Liver (tissue), 9 donors: Measurements from ENCODE around the gene ITGA4. TPM values are rescaled to one million over a fixed set of nuclear protein-coding genes. Genes with fewer than 3 reads are reported as not detected.

Experiments
- DNase-seq: peaks from one replicate; pipeline ENCODE4 v3.0.0-alpha.2; 2017; ENCODE audit warnings: low spot score
- H3K27ac ChIP-seq, 2 donors: one replicate each; pipeline ENCODE4 v1.7.0; 2013; ENCODE audit warnings: inconsistent platforms in 2 of 2, low read length in 2 of 2, control low read depth in 1 of 2, low read depth in 1 of 2, mild to moderate bottlenecking in 1 of 2
- H3K27me3 ChIP-seq, 4 donors: one replicate each; pipeline versions ENCODE4 v1.6.1 to v1.7.0; 2013; ENCODE audit warnings: low read length in 3 of 4, inconsistent platforms in 1 of 4, mild to moderate bottlenecking in 1 of 4, moderate library complexity in 1 of 4; ENCODE audit not compliant: control insufficient read depth in 4 of 4, insufficient read depth in 4 of 4
- H3K36me3 ChIP-seq, 4 donors: one replicate each; pipeline versions ENCODE4 v1.6.1 to v1.7.0; 2013; ENCODE audit warnings: low read length in 3 of 4, mild to moderate bottlenecking in 3 of 4, low read depth in 1 of 4, moderate library complexity in 1 of 4; ENCODE audit not compliant: control insufficient read depth in 4 of 4, insufficient read depth in 3 of 4
- H3K4me1 ChIP-seq, 4 donors: one replicate each; pipeline versions ENCODE4 v1.6.1 to v1.7.0; 2013; ENCODE audit warnings: low read length in 3 of 4, mild to moderate bottlenecking in 3 of 4, moderate library complexity in 1 of 4; ENCODE audit not compliant: control insufficient read depth in 4 of 4, insufficient read depth in 4 of 4
- H3K4me3 ChIP-seq, 3 donors: one replicate each; pipeline versions ENCODE4 v1.6.1 to v1.7.0; 2013; ENCODE audit warnings: low read length in 3 of 3, control low read depth in 1 of 3, low read depth in 1 of 3, mild to moderate bottlenecking in 1 of 3
- H3K9ac ChIP-seq, 2 donors: one replicate each; pipeline ENCODE4 v1.7.0; 2013; ENCODE audit warnings: low read length in 2 of 2, mild to moderate bottlenecking in 2 of 2, moderate library complexity in 2 of 2, control low read depth in 1 of 2, low read depth in 1 of 2
- H3K9me3 ChIP-seq, 4 donors: one replicate each; pipeline versions ENCODE4 v1.6.1 to v1.7.0; 2013; ENCODE audit warnings: low read length in 3 of 4; ENCODE audit not compliant: control insufficient read depth in 4 of 4
- FOXA1 ChIP-seq: IDR thresholded peaks from 2 replicates; pipeline ENCODE4 v1.6.1; 2016; ENCODE audit warnings: antibody characterized with exemption
- GABPA ChIP-seq, 2 donors: IDR thresholded peaks in 1 of 2; conservative IDR thresholded peaks in 1 of 2; 2 replicates each; pipeline ENCODE4 v1.6.1; 2016; ENCODE audit warnings: antibody characterized with exemption in 2 of 2, mild to moderate bottlenecking in 1 of 2, moderate library complexity in 1 of 2
- JUND ChIP-seq, 2 donors: IDR thresholded peaks; 2 replicates each; pipeline ENCODE4 v1.6.1; 2016; ENCODE audit warnings: antibody characterized with exemption in 2 of 2
- MAX ChIP-seq: IDR thresholded peaks from 2 replicates; pipeline ENCODE4 v1.6.1; 2016; ENCODE audit warnings: antibody characterized with exemption
- NR2F2 ChIP-seq: IDR thresholded peaks from 2 replicates; pipeline ENCODE4 v1.6.1; 2016; ENCODE audit warnings: antibody characterized with exemption
- RAD21 ChIP-seq, 2 donors: IDR thresholded peaks; 2 replicates each; pipeline ENCODE4 v1.6.1; 2016; ENCODE audit warnings: antibody characterized with exemption in 2 of 2, mild to moderate bottlenecking in 2 of 2
- RXRA ChIP-seq, 2 donors: IDR thresholded peaks; 2 replicates each; pipeline ENCODE4 v1.6.1; 2017 to 2018; ENCODE audit warnings: antibody characterized with exemption in 2 of 2, mild to moderate bottlenecking in 1 of 2
- SP1 ChIP-seq: IDR thresholded peaks from 2 replicates; pipeline ENCODE4 v1.6.1; 2018; ENCODE audit warnings: antibody characterized with exemption, mild to moderate bottlenecking
- TAF1 ChIP-seq: conservative IDR thresholded peaks from 2 replicates; pipeline ENCODE4 v1.6.1; 2016; ENCODE audit warnings: antibody characterized with exemption, mild to moderate bottlenecking
- WGBS: extraction: QIAGEN DNeasy Blood & Tissue Kit; methylation state at CpG from one replicate; pipeline ENCODE4 v1.1.7; 2013; 5-methylcytosine and 5-hydroxymethylcytosine counted together
- polyA plus RNA-seq, 2 donors: library from polyadenylated mRNA; stranded (reverse) in 1 of 2; unstranded in 1 of 2; fragments of 200-250 nt in 1 of 2; fragments of >200 nt in 1 of 2; fragmentation: Nextera tagmentation in 1 of 2; extraction: Ambion mirVana in 1 of 2; gene quantifications; one replicate each; pipeline versions ENCODE4 v1.2.1 to v1.2.3, GENCODE V29; 2013 to 2015
- total RNA-seq, 2 donors: library from RNA; depleted of rRNA; stranded (reverse); fragments of >200 nt; gene quantifications; one replicate each; pipeline ENCODE4 v1.2.3, GENCODE V29; 2014
- TF ChIP-seq, protein P1 (sequence below): IDR thresholded peaks from 2 replicates; pipeline ENCODE4 v1.6.1; 2016; ENCODE audit warnings: antibody characterized with exemption, mild to moderate bottlenecking
- TF ChIP-seq, protein P2 (sequence below): IDR thresholded peaks from 2 replicates; pipeline ENCODE4 v1.6.1; 2016; ENCODE audit warnings: antibody characterized with exemption
- donor health status: healthy.
- donor health status: healthy.
- donor health status: healthy.
- donor health status: healthy.
- donor health status: healthy.

ITGA4 gene
- total and polyA plus RNA-seq, 4 donors = 1.6 to 142 (median 4.1) TPM

DNA sequence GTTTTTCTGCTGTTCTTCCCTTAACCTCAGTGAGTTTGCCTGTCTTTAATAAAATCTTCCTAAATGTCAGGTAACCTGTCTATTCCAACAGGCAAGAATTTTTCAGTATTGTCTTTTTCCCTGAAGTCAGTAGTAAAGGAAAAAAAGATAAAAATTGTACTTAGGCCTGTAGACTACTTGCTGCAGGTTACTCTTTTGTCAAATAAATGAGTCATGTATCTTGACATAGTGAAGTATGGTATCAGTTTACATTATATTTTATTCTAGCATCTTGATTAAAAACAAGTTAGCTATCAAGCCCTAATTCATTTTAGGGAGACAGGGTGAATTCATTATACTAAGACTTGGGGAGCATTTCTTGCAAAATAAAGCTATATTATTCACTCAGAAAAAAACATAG is 59.8 kb downstream of the ITGA4 start:
- H3K36me3 ChIP-seq = no peaks in the 10 kb centered on the region
- no peak overlapping the region for H3K9ac ChIP-seq
- no peaks in the 10 kb centered on the region for H3K4me1 ChIP-seq
- DNase-seq = no peak
- no peaks in the 10 kb centered on the region for H3K9me3 ChIP-seq
- H3K27me3 ChIP-seq = no peaks in the 10 kb centered on the region
- TF ChIP-seq RXRA (IDR thresholded peaks at IDR 0.05) = no peak
- TF ChIP-seq, protein P1, sequence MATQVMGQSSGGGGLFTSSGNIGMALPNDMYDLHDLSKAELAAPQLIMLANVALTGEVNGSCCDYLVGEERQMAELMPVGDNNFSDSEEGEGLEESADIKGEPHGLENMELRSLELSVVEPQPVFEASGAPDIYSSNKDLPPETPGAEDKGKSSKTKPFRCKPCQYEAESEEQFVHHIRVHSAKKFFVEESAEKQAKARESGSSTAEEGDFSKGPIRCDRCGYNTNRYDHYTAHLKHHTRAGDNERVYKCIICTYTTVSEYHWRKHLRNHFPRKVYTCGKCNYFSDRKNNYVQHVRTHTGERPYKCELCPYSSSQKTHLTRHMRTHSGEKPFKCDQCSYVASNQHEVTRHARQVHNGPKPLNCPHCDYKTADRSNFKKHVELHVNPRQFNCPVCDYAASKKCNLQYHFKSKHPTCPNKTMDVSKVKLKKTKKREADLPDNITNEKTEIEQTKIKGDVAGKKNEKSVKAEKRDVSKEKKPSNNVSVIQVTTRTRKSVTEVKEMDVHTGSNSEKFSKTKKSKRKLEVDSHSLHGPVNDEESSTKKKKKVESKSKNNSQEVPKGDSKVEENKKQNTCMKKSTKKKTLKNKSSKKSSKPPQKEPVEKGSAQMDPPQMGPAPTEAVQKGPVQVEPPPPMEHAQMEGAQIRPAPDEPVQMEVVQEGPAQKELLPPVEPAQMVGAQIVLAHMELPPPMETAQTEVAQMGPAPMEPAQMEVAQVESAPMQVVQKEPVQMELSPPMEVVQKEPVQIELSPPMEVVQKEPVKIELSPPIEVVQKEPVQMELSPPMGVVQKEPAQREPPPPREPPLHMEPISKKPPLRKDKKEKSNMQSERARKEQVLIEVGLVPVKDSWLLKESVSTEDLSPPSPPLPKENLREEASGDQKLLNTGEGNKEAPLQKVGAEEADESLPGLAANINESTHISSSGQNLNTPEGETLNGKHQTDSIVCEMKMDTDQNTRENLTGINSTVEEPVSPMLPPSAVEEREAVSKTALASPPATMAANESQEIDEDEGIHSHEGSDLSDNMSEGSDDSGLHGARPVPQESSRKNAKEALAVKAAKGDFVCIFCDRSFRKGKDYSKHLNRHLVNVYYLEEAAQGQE = no peak
- no peak for TF ChIP-seq SP1
- no peak for TF ChIP-seq MAX
- no peak for TF ChIP-seq FOXA1
- TF ChIP-seq, protein P2, sequence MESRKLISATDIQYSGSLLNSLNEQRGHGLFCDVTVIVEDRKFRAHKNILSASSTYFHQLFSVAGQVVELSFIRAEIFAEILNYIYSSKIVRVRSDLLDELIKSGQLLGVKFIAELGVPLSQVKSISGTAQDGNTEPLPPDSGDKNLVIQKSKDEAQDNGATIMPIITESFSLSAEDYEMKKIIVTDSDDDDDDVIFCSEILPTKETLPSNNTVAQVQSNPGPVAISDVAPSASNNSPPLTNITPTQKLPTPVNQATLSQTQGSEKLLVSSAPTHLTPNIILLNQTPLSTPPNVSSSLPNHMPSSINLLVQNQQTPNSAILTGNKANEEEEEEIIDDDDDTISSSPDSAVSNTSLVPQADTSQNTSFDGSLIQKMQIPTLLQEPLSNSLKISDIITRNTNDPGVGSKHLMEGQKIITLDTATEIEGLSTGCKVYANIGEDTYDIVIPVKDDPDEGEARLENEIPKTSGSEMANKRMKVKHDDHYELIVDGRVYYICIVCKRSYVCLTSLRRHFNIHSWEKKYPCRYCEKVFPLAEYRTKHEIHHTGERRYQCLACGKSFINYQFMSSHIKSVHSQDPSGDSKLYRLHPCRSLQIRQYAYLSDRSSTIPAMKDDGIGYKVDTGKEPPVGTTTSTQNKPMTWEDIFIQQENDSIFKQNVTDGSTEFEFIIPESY = no peak
- no peak overlapping the region for H3K4me3 ChIP-seq
- H3K27ac ChIP-seq = no peak overlapping the region

GRCh38 chr2:181517685-181518301 is 60.6 kb downstream of the ITGA4 start:
- no peaks in the 10 kb centered on the region for H3K9me3 ChIP-seq
- no peak overlapping the region for H3K27ac ChIP-seq
- H3K9ac ChIP-seq = no peak overlapping the region
- no peaks in the 10 kb centered on the region for H3K4me1 ChIP-seq
- H3K36me3 ChIP-seq = no peaks in the 10 kb centered on the region
- TF ChIP-seq JUND (IDR thresholded peaks at IDR 0.05) = no peak
- no peak for TF ChIP-seq NR2F2
- TF ChIP-seq TAF1 = no peak
- no peak for TF ChIP-seq GABPA (IDR thresholded peaks at IDR 0.05 in 1 of 2, conservative IDR thresholded peaks at IDR 0.05 in 1 of 2)
- no peak for TF ChIP-seq MAX
- no peaks in the 10 kb centered on the region for H3K27me3 ChIP-seq
- WGBS = 54% methylated on average over 1 of the region's 1 CpG
- no peak overlapping the region for H3K4me3 ChIP-seq
- no peak for DNase-seq

DNA sequence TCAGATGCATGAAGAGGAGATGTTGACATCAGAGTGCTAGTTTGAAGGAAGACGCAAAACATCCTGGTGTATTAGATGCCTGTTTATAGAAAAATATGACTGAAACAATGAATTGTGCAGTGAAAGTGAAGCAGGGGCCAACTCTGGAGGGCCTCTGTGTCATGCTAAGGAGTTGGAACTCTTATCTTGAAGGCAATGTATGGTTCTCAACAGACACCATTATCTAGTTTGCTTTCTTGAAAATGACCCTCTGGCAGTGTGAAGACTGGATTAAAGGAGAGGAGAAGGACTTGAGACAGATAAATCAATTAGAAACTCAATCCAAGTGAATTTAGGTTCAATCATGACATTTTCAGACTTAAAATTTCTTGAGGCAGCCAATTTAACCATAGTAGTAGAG is 63.1 kb downstream of the ITGA4 start:
- TF ChIP-seq RAD21 (IDR thresholded peaks at IDR 0.05) = no peak
- no peak for TF ChIP-seq JUND (IDR thresholded peaks at IDR 0.05)
- 93% methylated on average over 1 of the region's 1 CpG for WGBS
- peaks cover 0 to 3% (median 0%) of the 10 kb centered on the region in 4 donors for H3K27me3 ChIP-seq
- no peak overlapping the region for H3K4me3 ChIP-seq
- no peaks in the 10 kb centered on the region for H3K4me1 ChIP-seq
- H3K36me3 ChIP-seq = peaks cover 0 to 2% (median 0%) of the 10 kb centered on the region in 4 donors
- no peaks in the 10 kb centered on the region for H3K9me3 ChIP-seq
- no peak overlapping the region for H3K9ac ChIP-seq
- DNase-seq = no peak
- H3K27ac ChIP-seq = no peak overlapping the region
